Left ventricle myocardium inferior (tissue), 1 donor: ENCODE data around the gene TMCO4. TPM values are rescaled to one million over a fixed set of nuclear protein-coding genes. Genes with fewer than 3 reads are reported as not detected.

Experiments
- DNase-seq: peaks from one replicate; pipeline ENCODE4 v3.0.0-alpha.2; 2020
- H3K27ac ChIP-seq: fragments of 200-600 bp; replicated peaks from 2 replicates; pipeline ENCODE4 v1.8.0; 2021
- H3K27me3 ChIP-seq: fragments of 200-600 bp; 2 replicates; pipeline ENCODE4 v1.8.0; 2021; ENCODE audit warnings: low read depth
- H3K36me3 ChIP-seq: fragments of 200-600 bp; 2 replicates; pipeline ENCODE4 v1.8.0; 2021
- H3K4me1 ChIP-seq: fragments of 200-600 bp; 2 replicates; pipeline ENCODE4 v1.8.0; 2021
- H3K4me3 ChIP-seq: fragments of 200-600 bp; 2 replicates; pipeline ENCODE4 v1.8.0; 2021; ENCODE audit warnings: mild to moderate bottlenecking, moderate library complexity
- H3K9me3 ChIP-seq: fragments of 200-600 bp; replicated peaks from 2 replicates; pipeline ENCODE4 v1.8.0; 2021
- intact Hi-C: fragments of 100-400 bp; cut with micrococcal nuclease; formaldehyde crosslinking; loops from one replicate; pipeline ENCODE4 v1.11.0; 2022
- total RNA-seq: library from RNA; stranded (reverse); fragmentation: NEBNext Ultra II Directional; extraction: Animal tissue kit (Norgen Biotek cat#: 25700); gene quantifications from one replicate; pipeline ENCODE4 v1.2.1, GENCODE V29; 2021
- TF ChIP-seq, protein P1 (sequence below): fragments of 200-600 bp; IDR thresholded peaks from 2 replicates; pipeline ENCODE4 v1.8.0; 2021; ENCODE audit warnings: antibody characterized with exemption, mild to moderate bottlenecking, borderline replicate concordance
- donor health status: DM: no; HTN: yes; CAD: no; lungs with severe emphysema.

Gene TMCO4
- total RNA-seq, 1 donor from 2014 or later = 8.6 TPM

DNA sequence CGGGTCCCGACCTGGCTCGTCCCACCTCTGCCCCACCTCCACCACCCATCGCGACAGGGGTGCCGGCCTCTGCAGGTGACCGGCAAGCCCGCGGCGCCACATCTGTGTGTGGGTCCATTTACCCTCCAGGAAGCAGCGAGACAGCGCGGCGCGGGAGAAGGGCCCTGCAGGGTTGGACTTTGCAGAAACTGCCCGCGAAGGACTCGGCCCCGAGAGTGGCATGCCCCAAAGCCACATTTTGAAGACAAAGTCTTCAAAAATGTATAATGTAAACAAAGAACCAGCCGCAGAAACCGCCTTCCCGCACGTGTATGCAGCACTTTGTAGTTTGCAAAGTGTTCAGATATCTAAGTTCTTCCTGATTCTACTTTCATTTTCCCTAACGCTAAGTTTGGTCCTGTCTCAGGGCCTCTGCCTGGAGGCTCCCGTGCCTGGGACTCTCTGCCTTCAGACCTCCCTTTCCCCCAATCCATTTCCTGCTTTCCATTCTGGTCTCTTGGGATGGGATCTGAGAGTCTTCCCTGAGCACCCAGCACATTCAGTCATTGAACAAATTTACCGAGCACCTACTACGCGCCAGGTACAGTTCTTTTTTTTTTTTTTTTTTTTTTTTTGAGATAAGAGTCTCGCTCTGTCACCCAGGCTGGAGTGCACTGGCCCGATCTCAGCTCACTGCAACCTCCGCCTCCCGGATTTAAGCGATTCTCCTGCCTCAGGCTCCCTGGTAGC is 524 bp upstream of the TMCO4 start:
- no peaks in the 10 kb centered on the region for H3K9me3 ChIP-seq
- H3K4me3 ChIP-seq = peak overlapping the region; percentile 86
- DNase-seq = peak; percentile 55
- H3K27me3 ChIP-seq = peaks cover 17% of the 10 kb centered on the region
- TF ChIP-seq, protein P1, sequence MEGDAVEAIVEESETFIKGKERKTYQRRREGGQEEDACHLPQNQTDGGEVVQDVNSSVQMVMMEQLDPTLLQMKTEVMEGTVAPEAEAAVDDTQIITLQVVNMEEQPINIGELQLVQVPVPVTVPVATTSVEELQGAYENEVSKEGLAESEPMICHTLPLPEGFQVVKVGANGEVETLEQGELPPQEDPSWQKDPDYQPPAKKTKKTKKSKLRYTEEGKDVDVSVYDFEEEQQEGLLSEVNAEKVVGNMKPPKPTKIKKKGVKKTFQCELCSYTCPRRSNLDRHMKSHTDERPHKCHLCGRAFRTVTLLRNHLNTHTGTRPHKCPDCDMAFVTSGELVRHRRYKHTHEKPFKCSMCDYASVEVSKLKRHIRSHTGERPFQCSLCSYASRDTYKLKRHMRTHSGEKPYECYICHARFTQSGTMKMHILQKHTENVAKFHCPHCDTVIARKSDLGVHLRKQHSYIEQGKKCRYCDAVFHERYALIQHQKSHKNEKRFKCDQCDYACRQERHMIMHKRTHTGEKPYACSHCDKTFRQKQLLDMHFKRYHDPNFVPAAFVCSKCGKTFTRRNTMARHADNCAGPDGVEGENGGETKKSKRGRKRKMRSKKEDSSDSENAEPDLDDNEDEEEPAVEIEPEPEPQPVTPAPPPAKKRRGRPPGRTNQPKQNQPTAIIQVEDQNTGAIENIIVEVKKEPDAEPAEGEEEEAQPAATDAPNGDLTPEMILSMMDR = no peak
- H3K36me3 ChIP-seq = no peaks in the 10 kb centered on the region
- H3K4me1 ChIP-seq = peaks cover 21% of the 10 kb centered on the region
- intact Hi-C loops = no loop called here
- H3K27ac ChIP-seq = peak overlapping the region; percentile 83

DNA sequence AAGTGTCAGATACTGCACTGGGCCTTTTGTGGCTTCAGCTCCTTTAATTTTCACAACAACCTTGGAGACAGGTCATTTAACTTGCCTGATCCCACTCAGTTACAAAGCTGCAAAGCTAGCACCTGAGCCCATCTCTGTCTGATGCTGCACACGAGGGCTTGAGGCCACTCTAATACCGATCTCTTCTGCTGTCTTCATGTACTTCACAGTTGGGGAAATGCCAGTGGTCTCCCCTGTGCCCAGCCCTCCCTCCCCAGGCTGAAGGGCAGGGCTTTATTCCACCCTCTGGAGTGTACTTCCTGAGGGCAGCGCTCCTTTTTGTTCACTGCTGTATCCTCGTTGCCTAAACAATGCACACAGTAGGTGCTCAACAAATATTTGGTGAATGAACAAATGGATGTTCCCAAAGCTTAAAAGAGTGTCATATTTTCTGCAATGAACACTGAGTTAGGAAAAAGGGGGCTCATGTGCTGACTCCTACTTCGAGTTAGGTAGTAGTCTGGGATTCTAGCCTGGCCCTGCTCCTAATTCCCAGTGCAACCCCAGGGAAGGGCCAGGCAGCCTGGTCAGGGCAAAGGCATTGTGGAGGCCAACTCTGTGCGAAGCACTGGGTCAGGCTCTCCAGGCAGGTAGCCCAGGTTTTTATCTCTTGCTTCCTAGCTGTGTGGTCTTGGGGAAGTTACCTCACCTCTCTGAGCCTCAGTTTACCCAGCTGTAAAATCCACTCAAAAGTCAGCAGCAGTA is 1.1 kb downstream of the TMCO4 start:
- TF ChIP-seq, protein P1 = no peak
- intact Hi-C loops = no loop called here
- peak overlapping the region; percentile 86 for H3K4me3 ChIP-seq
- no peak for DNase-seq
- H3K9me3 ChIP-seq = no peaks in the 10 kb centered on the region
- peaks cover 6% of the 10 kb centered on the region for H3K27me3 ChIP-seq
- no peaks in the 10 kb centered on the region for H3K36me3 ChIP-seq
- H3K27ac ChIP-seq = peak overlapping the region; percentile 83
- peaks cover 21% of the 10 kb centered on the region for H3K4me1 ChIP-seq

DNA sequence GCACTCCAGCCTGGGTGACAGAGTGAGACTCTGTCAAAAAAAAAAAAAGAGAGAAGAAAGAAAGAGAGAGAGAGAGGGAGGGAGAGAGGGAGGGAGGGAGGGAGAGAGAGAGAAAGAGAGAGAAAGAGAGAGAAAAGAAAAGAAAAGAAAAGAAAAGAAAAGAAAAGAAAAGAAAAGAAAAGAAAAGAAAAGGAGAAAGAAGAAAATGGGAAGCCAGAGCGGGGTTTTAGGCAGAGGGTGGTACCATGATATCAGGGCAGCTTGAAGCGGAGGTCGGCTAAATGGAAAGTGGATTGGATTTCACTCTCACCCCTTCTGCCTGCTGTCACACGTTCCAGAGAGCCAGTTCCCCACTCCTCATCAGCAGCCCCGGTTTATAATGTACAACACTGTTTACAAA is 1.9 kb downstream of the TMCO4 start:
- no peaks in the 10 kb centered on the region for H3K36me3 ChIP-seq
- TF ChIP-seq, protein P1 = no peak
- no peak for DNase-seq
- no peaks in the 10 kb centered on the region for H3K9me3 ChIP-seq
- H3K4me3 ChIP-seq = no peak overlapping the region
- H3K27ac ChIP-seq = no peak overlapping the region
- intact Hi-C loops = no loop called here
- H3K4me1 ChIP-seq = peaks cover 21% of the 10 kb centered on the region
- no peaks in the 10 kb centered on the region for H3K27me3 ChIP-seq

DNA sequence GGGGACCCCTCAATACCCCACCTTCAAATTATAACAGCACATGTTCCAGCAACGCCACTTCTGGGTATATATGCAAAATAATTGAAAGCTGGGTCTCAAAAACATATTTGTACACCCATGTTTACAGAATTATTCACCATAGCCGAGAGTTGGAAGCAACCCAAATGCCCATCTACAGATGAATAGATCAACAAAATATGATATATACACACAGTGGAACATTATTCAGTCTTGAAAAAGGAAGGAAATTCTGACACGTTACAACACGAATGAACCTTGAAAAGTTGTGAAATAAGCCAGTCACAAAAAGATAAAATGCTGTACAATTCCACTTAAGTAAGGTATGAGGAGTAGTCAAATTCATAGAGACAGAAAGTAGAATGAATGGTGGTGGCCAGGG is 5.1 kb downstream of the TMCO4 start:
- intact Hi-C loops = no loop called here
- Histone ChIP-seq H3K27me3 (no peaks in the 10 kb centered on the region), H3K36me3 (peaks cover 10% of the 10 kb centered on the region)

DNA sequence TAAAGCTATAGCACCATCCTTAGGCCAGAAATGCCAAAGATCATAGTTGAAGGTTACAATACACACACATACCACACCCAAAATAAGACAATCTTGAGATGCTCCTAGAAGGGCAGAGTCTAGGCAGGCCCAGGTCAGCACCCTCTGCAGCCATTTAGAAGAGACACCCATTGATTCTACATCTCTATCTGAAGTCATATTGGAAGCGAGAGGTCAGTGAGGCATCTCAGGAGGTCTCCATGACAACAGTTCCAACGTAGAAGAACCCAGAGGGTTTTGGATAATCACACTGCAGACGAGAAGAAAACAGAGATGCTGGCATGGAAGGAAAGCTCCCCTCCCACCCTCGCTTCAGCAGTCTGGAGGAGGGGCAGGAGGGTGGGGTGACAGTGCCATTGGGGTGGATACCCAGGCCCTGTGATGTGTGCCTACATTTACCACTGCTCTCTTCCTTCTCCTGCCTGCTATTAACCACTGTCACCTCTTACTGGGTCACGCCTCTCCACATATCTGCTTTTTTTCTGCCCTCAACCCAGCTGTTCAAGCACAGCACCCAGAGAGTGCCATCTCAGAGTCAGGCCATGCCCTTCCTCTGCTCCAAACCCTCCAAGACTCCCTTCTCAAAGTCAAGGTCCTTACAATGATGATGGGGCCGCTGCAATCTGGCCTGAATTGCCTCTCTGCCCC is 6.2 kb downstream of the TMCO4 start:
- Histone ChIP-seq H3K9me3 (no peaks in the 10 kb centered on the region), H3K27ac (no peak overlapping the region), H3K27me3 (no peaks in the 10 kb centered on the region), H3K4me3 (no peak overlapping the region), H3K36me3 (peaks cover 16% of the 10 kb centered on the region), H3K4me1 (no peaks in the 10 kb centered on the region)
- intact Hi-C loops = no loop called here
- TF ChIP-seq, protein P1 = no peak
- no peak for DNase-seq

More for the DNA sequence above, 5.1 kb downstream of the TMCO4 start:
- H3K27ac ChIP-seq = no peak overlapping the region
- no peak overlapping the region for H3K4me3 ChIP-seq
- no peak for DNase-seq
- H3K9me3 ChIP-seq = no peaks in the 10 kb centered on the region
- TF ChIP-seq, protein P1 = no peak
- peaks cover 11% of the 10 kb centered on the region for H3K4me1 ChIP-seq
